Psoas muscle (tissue), 8 donors: ENCODE measurements around the gene MGLL. TPM values are rescaled to one million over a fixed set of nuclear protein-coding genes. Genes with fewer than 3 reads are reported as not detected.

ENCODE experiments used
- ATAC-seq, 4 donors: fragments of 200-7000 bp; cut with Tn5 transposase; one replicate each; pipeline ENCODE4 v1.9.1; 2020; ENCODE audit warnings: moderate library complexity in 3 of 4, mild to moderate bottlenecking in 2 of 4
- DNase-seq, 2 donors: peaks; one replicate each; pipeline ENCODE4 v3.0.0-alpha.2; 2020
- H3K27ac ChIP-seq: fragments of 200-600 bp; one replicate; pipeline ENCODE4 v1.8.0; 2022
- H3K27me3 ChIP-seq, 3 donors: fragments of 200-600 bp in 1 of 3; one replicate each; pipeline versions ENCODE4 v1.6.1 to v1.8.0; 2013 to 2022; ENCODE audit warnings: low read length in 2 of 3, mild to moderate bottlenecking in 2 of 3, moderate library complexity in 1 of 3; ENCODE audit not compliant: insufficient read depth in 3 of 3
- H3K36me3 ChIP-seq, 2 donors: fragments of 200-600 bp in 1 of 2; one replicate each; pipeline versions ENCODE4 v1.6.1 to v1.8.0; 2013 to 2022; ENCODE audit warnings: low read depth in 1 of 2, mild to moderate bottlenecking in 1 of 2, moderate library complexity in 1 of 2; ENCODE audit not compliant: insufficient read depth in 1 of 2
- H3K4me1 ChIP-seq: fragments of 200-600 bp; one replicate; pipeline ENCODE4 v1.8.0; 2022
- H3K4me3 ChIP-seq: fragments of 200-600 bp; one replicate; pipeline ENCODE4 v1.8.0; 2022; ENCODE audit warnings: mild to moderate bottlenecking
- H3K9me3 ChIP-seq: fragments of 200-600 bp; one replicate; pipeline ENCODE4 v1.8.0; 2022
- WGBS, 3 donors: extraction: QIAGEN DNeasy Blood & Tissue Kit; methylation state at CpG; one replicate each; pipeline versions ENCODE4 v1.1.6 to v1.1.7; 2013; 5-methylcytosine and 5-hydroxymethylcytosine counted together
- intact Hi-C, 2 donors: fragments of 100-400 bp; cut with DNase I; formaldehyde crosslinking; loops; one replicate each; pipeline versions ENCODE4 v1.11.0 to v1.14.2; 2022
- polyA plus RNA-seq, 3 donors: library from polyadenylated mRNA; stranded (reverse); fragments of 200-250 nt; gene quantifications; one replicate each; pipeline ENCODE4 v1.2.3, GENCODE V29; 2013
- total RNA-seq, 4 donors: library from RNA; stranded (reverse); fragmentation: NEBNext Ultra II Directional in 2 of 4; extraction: Animal tissue kit (Norgen Biotek cat#: 25700) in 2 of 4; gene quantifications; one replicate each; pipeline versions ENCODE4 v1.2.1 to v1.2.4, GENCODE V29; 2021 to 2023
- TF ChIP-seq, protein P1 (sequence below): fragments of 200-600 bp; IDR thresholded peaks from one replicate; pipeline ENCODE4 v1.8.0; 2022; ENCODE audit warnings: antibody characterized with exemption
- donor health status: healthy with polysubstance abuse.
- donor health status: DM: no; HTN: no; CAD: no; lungs with moderate emphysema.
- donor health status: Bipolar disorder and iron deficiency.
- donor health status: healthy.
- donor health status: DM: yes; HTN: yes; CAD: no.
- donor health status: DM: no; HTN: no; CAD: no.
- donor health status: DM: no; HTN: no; CAD: no.
- donor health status: DM: yes; HTN: yes; CAD: no.

MGLL gene
- total and polyA plus RNA-seq, 7 donors: 32.8 to 85.6 (median 63.0) TPM

GRCh38 chr3:127749361-127749760, 73.0 kb downstream of the MGLL start:
- TF ChIP-seq, protein P1, sequence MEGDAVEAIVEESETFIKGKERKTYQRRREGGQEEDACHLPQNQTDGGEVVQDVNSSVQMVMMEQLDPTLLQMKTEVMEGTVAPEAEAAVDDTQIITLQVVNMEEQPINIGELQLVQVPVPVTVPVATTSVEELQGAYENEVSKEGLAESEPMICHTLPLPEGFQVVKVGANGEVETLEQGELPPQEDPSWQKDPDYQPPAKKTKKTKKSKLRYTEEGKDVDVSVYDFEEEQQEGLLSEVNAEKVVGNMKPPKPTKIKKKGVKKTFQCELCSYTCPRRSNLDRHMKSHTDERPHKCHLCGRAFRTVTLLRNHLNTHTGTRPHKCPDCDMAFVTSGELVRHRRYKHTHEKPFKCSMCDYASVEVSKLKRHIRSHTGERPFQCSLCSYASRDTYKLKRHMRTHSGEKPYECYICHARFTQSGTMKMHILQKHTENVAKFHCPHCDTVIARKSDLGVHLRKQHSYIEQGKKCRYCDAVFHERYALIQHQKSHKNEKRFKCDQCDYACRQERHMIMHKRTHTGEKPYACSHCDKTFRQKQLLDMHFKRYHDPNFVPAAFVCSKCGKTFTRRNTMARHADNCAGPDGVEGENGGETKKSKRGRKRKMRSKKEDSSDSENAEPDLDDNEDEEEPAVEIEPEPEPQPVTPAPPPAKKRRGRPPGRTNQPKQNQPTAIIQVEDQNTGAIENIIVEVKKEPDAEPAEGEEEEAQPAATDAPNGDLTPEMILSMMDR: no peak
- Histone ChIP-seq H3K36me3 (no peaks in the 10 kb centered on the region), H3K27me3 (no peaks in the 10 kb centered on the region), H3K4me1 (peaks cover 55% of the 10 kb centered on the region), H3K4me3 (no peak overlapping the region), H3K27ac (peak overlapping the region; percentile 70), H3K9me3 (no peaks in the 10 kb centered on the region)
- intact Hi-C loops: loop anchor here (5.0 kb wide), 3 partner anchors 43 to 73 kb away; partner anchors contain the start of gene MGLL (in 1 of the 2)
- DNase-seq (no peak), ATAC-seq (no peak)
- WGBS, 3 donors: 82 to 91% (median 91%) methylated on average over 3 of the region's 3 CpGs

GRCh38 chr3:127748754-127749327, 73.5 kb downstream of the MGLL start:
- no peak for ATAC-seq
- H3K9me3 ChIP-seq: no peaks in the 10 kb centered on the region
- H3K4me3 ChIP-seq: no peak overlapping the region
- 47 to 68% (median 50%) methylated on average over 9 of the region's 9 CpGs for WGBS, 3 donors
- peak overlapping the region; percentile 70 for H3K27ac ChIP-seq
- peaks cover 60% of the 10 kb centered on the region for H3K4me1 ChIP-seq
- H3K36me3 ChIP-seq: no peaks in the 10 kb centered on the region
- TF ChIP-seq, protein P1: no peak
- intact Hi-C loops: loop anchor here (5.0 kb wide), 3 partner anchors 43 to 73 kb away; partner anchors contain the start of gene MGLL (in 1 of the 2)
- DNase-seq: no peak
- H3K27me3 ChIP-seq: no peaks in the 10 kb centered on the region

DNA sequence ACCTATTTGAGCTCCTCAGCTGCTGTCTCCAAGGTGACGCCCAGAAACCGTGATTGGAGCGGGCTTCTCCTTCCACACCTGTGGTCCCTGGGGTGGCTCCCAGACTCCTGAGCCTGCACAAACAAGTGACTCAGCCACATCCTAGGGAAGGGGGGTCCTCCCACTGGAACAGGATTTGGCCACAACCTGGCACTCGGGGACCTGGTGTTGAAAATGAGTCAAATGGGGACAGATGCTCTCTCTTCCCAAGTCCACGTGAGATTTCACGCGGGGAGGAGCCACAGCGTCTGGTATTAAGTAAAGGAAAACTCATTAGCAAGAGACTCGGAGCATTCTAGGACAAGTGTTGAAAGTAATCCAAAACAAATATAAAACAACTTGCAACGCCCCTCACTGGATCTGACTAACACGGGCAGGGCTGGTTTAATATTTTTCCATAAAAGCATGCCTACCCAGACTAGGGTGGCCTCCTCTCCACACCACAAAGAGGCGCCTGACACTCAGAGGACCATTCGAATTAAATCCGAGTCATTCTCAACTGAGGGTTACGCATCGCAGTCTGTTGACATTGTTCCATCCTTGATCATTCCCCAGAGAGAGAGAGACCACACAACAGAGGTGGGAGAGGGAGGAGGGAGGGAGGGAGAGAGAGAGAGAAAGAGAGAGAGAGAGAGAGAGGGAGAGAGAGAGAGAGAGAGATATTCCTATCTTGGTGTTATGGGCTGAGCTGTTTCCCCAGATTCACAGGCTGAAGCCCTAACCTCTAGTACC, 74.4 kb downstream of the MGLL start:
- Histone ChIP-seq H3K4me1 (peaks cover 62% of the 10 kb centered on the region), H3K36me3 (no peaks in the 10 kb centered on the region), H3K27ac (peak overlapping the region; percentile 70), H3K27me3 (no peaks in the 10 kb centered on the region), H3K9me3 (no peaks in the 10 kb centered on the region), H3K4me3 (no peak overlapping the region)
- WGBS, 3 donors: 39 to 48% (median 43%) methylated on average over 16 of the region's 16 CpGs
- TF ChIP-seq, protein P1: no peak
- intact Hi-C loops: loop anchor here (5.0 kb wide), 3 partner anchors 44 to 74 kb away; partner anchors contain the start of gene MGLL (in 1 of the 2)
- DNase-seq (peak; percentile 86 to 90), ATAC-seq (peak; percentile 3 to 63 (median 36))

DNA sequence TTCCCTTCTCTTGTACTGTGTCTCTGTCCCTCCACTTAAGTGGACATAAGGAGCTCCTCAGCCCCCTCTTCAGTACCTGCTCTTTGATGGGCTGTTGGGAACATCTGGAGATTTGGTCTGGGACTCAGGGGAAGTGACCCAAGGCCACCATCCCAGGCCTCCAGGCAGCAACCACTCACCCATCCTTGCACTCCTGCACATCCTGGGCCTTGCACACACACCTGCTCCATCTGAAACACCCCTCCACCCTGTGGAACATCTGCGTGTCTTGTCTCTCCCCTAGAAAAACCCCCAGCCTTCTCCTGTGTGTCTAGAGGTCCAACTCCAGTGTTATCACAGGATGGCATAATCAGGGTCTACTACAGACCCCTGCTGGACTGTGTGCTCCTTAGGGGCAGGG, 75.2 kb downstream of the MGLL start:
- no peaks in the 10 kb centered on the region for H3K27me3 ChIP-seq
- peak overlapping the region; percentile 70 for H3K27ac ChIP-seq
- ATAC-seq (no peak), DNase-seq (no peak)
- TF ChIP-seq, protein P1: no peak
- H3K4me1 ChIP-seq: peaks cover 62% of the 10 kb centered on the region
- no peaks in the 10 kb centered on the region for H3K9me3 ChIP-seq
- intact Hi-C loops: loop anchor here (5.0 kb wide), 3 partner anchors 45 to 75 kb away; partner anchors contain the start of gene MGLL (in 1 of the 2)
- 78 to 90% (median 88%) methylated on average over 1 of the region's 1 CpG for whole genome bisulfite sequencing, 3 donors
- no peaks in the 10 kb centered on the region for H3K36me3 ChIP-seq
- no peak overlapping the region for H3K4me3 ChIP-seq
